NCI-H2081 (cell line): Measurements from ENCODE around the gene AMZ2.
"Not testable (repeated sequence)": the region's sequence is repeated elsewhere in the genome, so short reads cannot be mapped to it uniquely, and the experiment has no call there.

Experiments
- DNase-seq, 2 experiments: peaks; one replicate each; lab custom pipeline; 2025; lab: John Stamatoyannopoulos, UW

AMZ2 gene, protein sequence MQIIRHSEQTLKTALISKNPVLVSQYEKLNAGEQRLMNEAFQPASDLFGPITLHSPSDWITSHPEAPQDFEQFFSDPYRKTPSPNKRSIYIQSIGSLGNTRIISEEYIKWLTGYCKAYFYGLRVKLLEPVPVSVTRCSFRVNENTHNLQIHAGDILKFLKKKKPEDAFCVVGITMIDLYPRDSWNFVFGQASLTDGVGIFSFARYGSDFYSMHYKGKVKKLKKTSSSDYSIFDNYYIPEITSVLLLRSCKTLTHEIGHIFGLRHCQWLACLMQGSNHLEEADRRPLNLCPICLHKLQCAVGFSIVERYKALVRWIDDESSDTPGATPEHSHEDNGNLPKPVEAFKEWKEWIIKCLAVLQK

DNA sequence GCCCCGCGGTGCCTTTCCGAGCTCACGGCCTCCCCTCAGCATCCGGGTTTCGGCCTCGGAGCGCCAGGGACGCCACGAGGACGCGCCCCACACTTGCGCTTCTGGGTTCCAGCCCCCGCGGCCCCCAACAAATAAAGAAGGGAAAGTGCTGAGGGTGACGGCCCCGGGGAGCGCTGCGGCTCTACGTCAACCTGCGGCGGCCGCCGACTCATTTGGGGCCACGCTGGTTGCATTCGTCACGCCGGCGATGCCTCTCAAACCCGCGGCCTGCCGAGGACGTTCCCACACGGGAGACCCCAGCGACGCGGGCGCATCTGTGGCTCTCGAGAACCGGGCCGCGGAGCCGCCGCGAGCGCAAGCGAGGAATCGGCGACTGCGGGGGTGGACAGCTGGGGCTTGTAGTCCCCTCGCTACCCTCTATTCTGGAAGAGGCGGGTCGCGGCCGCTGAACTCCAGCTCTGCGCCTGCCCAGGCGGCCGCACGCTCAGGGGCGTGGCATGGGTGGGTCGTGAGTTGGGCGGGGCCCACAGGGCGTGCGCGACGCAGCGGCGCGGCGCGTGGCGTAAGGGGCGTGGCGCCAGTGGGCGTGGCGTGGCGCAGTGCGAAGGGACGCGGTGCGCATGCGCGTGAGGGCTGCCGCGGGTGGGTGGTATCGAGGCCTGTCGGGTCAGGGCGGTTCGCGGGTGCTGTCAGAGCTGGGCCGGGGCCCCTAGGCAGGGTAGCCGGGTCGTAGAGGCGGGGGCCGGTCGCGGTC lies at the start of gene AMZ2:
TSS of gene AMZ2 (plus strand) at position 599 of the 754 bp plus-strand sequence. CDS start 2,145 bp downstream, outside the sequence.
- peak; percentile 95 for DNase-seq

DNA sequence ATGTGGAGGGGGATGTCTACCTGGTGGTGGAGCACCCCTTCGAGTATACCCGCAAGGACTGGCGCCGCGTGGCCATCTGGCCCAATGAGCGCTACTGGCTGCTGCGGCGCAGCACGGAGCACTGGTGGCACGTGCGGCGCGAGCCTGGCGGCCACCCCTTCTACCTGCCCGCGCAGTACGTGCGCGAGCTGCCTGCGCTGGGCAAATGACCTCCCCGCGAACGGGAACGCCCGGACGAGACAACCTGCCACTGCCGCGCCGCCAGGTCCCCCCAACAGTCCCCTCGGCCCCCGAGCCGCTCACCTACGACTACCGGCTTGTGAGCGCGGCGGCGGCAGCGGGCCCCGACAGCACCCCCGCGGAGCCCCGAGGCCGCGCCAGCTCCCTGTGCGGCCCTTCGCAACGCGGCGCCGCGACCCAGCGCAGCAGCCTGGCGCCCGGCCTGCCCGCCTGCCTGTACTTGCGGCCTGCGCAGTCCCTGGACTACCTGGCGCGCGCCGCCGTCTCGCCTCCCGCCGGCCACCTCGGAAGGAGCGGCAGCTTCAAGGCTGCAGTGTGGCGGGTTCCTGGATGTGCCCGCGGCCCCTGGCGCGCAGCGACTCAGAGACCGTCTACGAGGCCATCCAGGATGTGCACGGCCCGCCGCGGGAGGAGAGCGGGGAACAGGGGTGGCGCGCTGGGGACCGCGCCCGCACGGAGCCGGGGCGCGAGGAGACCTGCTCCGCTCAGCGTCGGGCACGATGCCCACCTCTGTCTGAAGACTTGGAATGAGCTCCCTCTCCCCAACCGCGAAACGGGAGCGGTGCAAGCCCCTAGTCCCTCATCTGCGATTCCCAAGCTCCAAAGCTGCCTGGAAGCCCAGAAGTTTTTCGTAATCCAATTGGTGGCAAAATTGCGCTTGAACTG lies 48.7 kb upstream of the AMZ2 start:
- peak; percentile 16 to 38 for DNase-seq

GRCh38 chr17:68199837-68200688 lies 47.8 kb upstream of the AMZ2 start:
- DNase-seq: no peak

GRCh38 chr17:68200689-68201417 lies 47.0 kb upstream of the AMZ2 start:
- peak; percentile 85 to 91 for DNase-seq

- DNase-seq: not testable (repeated sequence)
Measured at GRCh38 chr17:68201418-68201771, 46.4 kb upstream of the AMZ2 start.

- not testable (repeated sequence) for DNase-seq
Measured at GRCh38 chr17:68202321-68202720, 45.5 kb upstream of the AMZ2 start.

- DNase-seq: peak in 1 of 2 experiments; percentile 11
Measured at GRCh38 chr17:68204736-68205135, 43.1 kb upstream of the AMZ2 start.

DNA sequence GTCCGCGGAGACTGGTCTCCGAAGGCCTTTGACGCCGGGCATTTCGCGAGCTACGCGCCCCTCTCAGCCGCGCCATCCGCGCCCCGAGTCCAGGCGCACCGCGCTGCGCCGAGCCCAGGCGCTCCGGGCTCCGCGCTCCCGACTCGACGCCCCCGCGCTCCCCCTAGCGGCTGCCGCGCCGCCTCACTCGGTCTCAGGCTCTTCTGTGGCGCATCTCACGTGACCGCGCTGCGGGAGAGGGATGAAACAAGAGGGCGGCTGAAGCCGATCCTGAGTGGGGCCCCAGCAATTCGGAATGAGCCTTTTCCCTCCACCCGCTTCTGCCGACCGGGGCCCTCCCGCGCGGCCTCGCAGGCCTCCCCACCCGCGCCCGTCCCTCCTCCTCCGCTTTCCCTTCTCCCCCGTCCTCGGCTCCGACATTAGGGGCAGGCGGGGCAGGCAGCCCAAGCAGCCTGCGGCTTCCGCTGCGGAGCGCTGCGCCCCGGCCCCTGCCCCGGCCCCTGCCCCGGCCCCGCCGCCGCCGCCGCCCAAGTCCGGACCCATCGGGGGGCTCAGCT lies 42.5 kb upstream of the AMZ2 start:
- peak; percentile 92 to 93 for DNase-seq

GRCh38 chr17:68205808-68206720 lies 41.8 kb upstream of the AMZ2 start:
- DNase-seq: peak; percentile 48 to 58

- DNase-seq: no peak
Measured at GRCh38 chr17:68207651-68208253, 40.1 kb upstream of the AMZ2 start.

DNA sequence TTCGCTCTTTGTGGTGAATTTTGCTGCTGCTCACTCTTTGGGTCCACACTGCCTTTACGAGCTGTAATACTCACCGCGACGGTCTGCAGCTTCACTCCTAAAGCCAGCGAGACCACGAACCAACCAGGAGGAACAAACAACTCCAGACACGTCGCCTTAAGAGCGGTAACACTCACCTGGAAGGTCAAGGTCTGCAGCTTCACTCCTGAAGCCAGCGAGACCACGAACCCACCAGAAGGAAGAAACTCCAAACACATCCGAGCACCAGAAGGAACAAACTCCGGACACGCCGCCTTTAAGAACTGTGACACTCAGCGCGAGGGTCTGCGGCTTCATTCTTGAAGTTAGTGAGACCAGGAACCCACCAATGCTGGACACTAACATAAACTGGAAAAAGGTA lies 39.2 kb upstream of the AMZ2 start:
- DNase-seq: not testable (repeated sequence)

DNA sequence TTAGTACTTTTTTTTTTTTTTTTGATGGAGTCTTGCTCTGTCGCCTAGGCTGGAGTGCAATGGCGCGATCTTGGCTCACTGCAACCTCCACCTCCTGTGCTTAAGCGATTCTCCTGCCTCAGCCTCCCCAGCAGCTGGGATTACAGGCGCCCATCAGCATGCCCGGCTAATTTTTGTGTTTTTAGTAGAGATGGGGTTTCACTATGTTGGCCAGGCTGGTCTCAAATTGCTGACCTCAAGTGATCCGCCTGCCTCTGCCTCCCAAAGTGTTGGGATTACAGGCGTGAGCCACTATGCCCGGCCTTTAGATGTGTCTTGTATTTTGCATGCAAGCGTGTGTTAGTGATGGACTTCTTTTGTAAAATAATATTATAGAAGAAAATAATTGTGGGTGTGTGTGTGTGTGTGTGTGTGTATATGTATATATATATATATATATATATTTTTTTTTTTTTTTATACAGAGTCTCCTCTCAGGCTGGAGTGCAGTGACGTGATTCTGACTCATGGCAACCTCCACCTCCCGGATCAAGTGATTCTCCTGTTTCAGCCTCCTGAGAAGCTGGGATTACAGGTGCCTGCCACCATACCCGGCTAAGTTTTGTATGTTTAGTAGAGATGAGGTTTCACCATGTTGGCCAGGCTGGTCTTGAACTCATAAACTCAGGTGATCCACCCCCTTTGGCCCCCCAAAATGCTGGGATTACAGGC lies 38.5 kb upstream of the AMZ2 start:
- DNase-seq: not testable (repeated sequence)

- DNase-seq: no peak
Measured at GRCh38 chr17:68210570-68211315, 37.1 kb upstream of the AMZ2 start.

- not testable (repeated sequence) for DNase-seq
Measured at GRCh38 chr17:68213428-68214411, 34.1 kb upstream of the AMZ2 start.

GRCh38 chr17:68215453-68215852 lies 32.4 kb upstream of the AMZ2 start:
- DNase-seq: not testable (repeated sequence)

DNA sequence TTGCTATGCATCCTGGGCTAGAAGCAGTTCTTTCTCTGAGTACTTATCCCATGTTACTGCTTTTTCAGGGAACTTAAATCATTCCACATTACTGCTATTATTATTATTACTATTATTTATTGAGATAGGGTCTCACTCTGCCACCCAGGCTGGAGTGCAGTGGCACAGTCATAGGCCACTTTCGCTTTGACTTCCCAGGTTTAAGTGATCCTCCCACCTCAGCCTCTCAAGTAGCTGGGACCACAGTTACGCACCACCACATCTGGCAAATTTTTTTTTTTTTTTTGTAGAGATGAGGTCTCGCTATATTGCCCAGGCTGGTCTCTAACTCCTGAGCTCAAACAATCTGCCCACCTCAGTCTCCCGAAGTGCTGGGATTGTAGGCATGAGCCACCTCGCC lies 28.4 kb upstream of the AMZ2 start:
- DNase-seq: not testable (repeated sequence)
